Astrocyte of the cerebellum (primary cell): ENCODE data around the gene SMC3.

ENCODE experiments used
- DNase-seq: peaks from one replicate; pipeline ENCODE4 v3.0.0-alpha.2; 2011; ENCODE audit warnings: low read depth
- H3K4me3 ChIP-seq: 2 replicates; pipeline ENCODE4 v1.5.1; 2011; ENCODE audit warnings: mild to moderate bottlenecking, low read depth, low read length, moderate library complexity
- in situ Hi-C: cut with HindIII; loops from 2 replicates; pipeline ENCODE4 v1.10.0; 2017; ENCODE audit warnings: low sequenced_read_pairs
- TF ChIP-seq, protein P1 (sequence below): IDR thresholded peaks from 2 replicates; pipeline ENCODE4 v1.5.1; 2012; ENCODE audit warnings: low read length, low read depth, moderate library complexity, mild to moderate bottlenecking; ENCODE audit errors: missing control alignments

The SMC3 gene

DNA sequence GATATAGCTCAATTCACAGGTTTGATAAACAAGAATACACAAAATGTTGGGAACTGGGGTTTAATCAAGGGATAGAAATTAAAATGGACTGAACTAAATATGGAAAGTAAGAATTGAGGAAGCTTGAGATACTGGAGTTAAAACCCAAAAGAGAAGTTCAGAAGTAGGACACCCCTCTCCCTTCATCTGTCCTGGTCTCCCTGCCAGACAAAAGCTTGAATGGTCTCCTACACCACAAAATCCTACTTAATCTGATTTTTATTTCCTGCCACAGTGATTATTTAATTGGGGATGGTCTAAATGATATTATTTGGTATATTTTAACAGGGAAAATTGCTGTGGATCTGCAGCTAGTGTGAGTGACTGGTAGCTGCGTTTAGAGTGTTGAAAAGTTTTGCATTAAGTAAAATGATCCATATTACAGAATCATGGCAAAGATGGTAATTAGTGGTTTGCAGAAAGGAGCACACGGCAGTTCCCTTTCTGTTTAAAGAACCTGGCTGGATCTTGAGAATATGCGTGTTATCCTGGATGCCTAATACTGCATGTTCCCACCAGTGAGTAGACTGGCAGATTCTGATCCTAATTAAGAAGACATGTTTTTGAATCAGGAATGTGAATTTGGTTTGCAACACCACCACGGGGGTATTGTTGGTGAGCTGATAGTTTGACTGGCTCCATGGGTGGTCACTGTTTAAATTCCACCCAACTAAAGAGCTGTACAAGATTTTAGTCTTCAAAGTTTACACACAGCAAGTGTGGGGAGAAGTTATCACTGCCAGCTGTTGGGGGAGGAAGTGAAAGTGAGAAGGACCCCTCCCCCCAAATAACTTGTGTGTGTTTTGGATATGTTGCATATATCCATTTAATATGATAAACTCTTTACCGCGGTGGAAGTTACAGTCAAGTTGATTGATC, 82.1 kb downstream of the SMC3 start:
- H3K4me3 ChIP-seq, result no peak overlapping the region
- TF ChIP-seq, protein P1, sequence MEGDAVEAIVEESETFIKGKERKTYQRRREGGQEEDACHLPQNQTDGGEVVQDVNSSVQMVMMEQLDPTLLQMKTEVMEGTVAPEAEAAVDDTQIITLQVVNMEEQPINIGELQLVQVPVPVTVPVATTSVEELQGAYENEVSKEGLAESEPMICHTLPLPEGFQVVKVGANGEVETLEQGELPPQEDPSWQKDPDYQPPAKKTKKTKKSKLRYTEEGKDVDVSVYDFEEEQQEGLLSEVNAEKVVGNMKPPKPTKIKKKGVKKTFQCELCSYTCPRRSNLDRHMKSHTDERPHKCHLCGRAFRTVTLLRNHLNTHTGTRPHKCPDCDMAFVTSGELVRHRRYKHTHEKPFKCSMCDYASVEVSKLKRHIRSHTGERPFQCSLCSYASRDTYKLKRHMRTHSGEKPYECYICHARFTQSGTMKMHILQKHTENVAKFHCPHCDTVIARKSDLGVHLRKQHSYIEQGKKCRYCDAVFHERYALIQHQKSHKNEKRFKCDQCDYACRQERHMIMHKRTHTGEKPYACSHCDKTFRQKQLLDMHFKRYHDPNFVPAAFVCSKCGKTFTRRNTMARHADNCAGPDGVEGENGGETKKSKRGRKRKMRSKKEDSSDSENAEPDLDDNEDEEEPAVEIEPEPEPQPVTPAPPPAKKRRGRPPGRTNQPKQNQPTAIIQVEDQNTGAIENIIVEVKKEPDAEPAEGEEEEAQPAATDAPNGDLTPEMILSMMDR, result no peak

DNA sequence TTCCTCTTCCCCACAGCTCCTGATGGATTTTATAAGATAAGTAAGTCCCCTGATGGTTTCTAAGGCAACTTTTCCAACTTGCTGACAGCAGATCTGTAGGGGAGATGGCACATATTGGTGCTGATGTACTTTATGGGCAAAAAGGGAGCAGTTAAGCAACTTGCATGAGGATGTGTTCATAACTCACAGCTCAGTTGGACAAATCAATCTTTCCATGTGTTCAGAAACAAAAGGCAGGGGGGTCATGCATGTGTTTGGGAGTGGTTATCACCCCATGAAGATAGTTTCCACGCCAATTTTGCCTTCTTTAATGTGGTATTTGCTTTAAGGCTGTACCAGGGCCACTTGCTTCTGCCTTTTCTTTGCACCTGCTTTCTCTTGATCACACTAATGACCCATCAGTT, 82.8 kb downstream of the SMC3 start:
- H3K4me3 ChIP-seq, result no peak overlapping the region
- DNase-seq, result no peak
- in situ Hi-C loops, result no loop called here
- TF ChIP-seq, protein P1, result no peak

More for the DNA sequence above, 82.1 kb downstream of the SMC3 start:
- in situ Hi-C loops, result no loop called here
- DNase-seq, result no peak

DNA sequence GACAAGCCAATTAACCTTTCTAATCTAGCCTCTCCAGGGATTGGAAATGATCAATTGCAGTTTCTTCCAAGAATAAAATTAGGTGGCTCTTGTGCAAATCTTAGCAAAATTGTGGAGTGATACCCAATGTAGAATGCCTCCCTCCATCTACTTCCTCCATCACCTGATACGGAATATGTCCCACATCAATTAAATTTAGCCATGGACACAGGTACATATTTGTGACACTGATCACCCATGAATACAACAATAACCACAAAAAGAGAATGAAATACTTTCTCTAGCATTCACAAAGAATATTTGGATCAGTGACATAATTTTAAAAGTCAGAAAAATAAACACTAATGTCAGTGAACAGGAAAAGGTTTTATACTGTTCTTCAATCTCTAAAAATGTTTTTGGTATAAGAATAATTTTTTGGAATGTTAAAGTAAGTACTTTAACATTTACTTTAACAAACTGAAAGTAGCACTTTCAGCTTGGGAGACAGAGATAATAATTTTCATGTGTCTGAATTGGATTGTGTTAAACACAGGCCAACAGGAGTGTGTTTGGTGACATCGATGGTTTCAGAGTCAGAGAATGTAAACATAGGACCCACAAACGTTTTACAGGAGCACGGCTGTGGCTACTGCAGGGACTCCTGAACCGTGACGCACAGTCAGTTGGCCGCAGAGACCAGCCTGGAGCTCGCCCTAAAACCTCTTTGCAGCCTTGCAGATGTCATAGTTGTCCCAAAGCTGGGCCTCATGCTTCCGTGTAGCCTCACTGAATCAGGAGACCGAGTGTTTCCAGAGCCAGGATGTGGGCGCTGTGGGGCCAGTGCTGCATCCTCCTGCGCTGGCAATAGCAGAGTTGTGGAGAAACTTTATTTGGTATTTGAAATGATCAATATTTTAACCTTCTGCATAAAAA, 83.8 kb downstream of the SMC3 start:
- DNase-seq, result no peak
- TF ChIP-seq, protein P1, result no peak
- no peak overlapping the region for H3K4me3 ChIP-seq
- in situ Hi-C loops, result no loop called here

DNA sequence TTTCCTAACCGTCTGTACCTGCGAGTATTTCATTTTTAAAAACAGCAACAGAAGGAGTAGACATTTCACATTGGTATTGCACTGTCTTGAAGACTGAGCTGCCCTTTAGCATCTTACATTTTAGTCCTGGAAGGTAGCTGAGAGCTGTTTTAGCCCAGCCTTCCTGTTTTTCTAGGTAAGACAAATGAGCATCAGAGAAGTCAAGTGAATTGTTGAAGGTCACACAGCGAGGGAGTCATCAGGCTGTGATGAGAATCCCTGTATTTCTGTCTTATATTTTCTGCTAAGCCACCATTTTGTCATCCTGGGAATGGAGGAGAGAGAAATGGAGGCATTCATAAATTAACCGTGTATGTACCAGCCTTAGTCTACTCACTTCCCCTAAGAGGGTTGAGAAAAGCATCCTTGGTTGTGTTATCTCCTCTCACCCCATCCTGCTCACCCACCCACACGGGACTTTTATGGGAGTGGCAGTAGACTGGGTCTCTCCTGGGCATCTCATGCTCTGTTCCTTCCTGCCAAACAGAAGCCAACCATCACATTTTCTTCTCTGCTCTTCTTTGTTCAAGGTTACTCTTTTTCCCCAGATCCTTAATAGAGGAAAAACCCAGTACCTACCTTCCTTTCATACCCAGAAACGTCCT, 85.1 kb downstream of the SMC3 start:
- in situ Hi-C loops, result no loop called here
- DNase-seq, result no peak
- H3K4me3 ChIP-seq, result no peak overlapping the region
- TF ChIP-seq, protein P1, result no peak
